Measurements from ENCODE around the gene ANKRD29.
"Not testable (repeated sequence)": the region's sequence is repeated elsewhere in the genome, so short reads cannot be mapped to it uniquely, and the experiment has no call there.

ANKRD29 gene

GRCh38 chr18:23578891-23579653 is 83.6 kb downstream of the ANKRD29 start:
- DNase-seq = no peak

GRCh38 chr18:23578067-23578701 is 84.5 kb downstream of the ANKRD29 start:
- no peak for DNase-seq

GRCh38 chr18:23577521-23577920 is 85.2 kb downstream of the ANKRD29 start:
- DNase-seq = not testable (repeated sequence)

- no peak for DNase-seq
These were observed 87.4 kb downstream of the ANKRD29 start for GRCh38 chr18:23575309-23575651.

- DNase-seq = no peak
These were observed 88.0 kb downstream of the ANKRD29 start for GRCh38 chr18:23574611-23575308.

GRCh38 chr18:23573626-23574431 is 88.9 kb downstream of the ANKRD29 start:
- peak; percentile 49 to 62 for DNase-seq

GRCh38 chr18:23573020-23573419 is 89.7 kb downstream of the ANKRD29 start:
- DNase-seq = no peak

GRCh38 chr18:23572570-23572969 is 90.1 kb downstream of the ANKRD29 start:
- no peak for DNase-seq

GRCh38 chr18:23572012-23572411 is 90.7 kb downstream of the ANKRD29 start:
- no peak for DNase-seq

- peak in 1 of 2 donors; percentile 38 for DNase-seq
These were observed 91.7 kb downstream of the ANKRD29 start for GRCh38 chr18:23570912-23571504.

GRCh38 chr18:23569299-23570063 is 93.2 kb downstream of the ANKRD29 start:
- DNase-seq = no peak

GRCh38 chr18:23568281-23569138 is 94.2 kb downstream of the ANKRD29 start:
- no peak for DNase-seq

- no peak for DNase-seq
These were observed 95.0 kb downstream of the ANKRD29 start for GRCh38 chr18:23567671-23568070.

- DNase-seq = no peak
These were observed 96.7 kb downstream of the ANKRD29 start for GRCh38 chr18:23565916-23566547.

- peak in 1 of 2 donors; percentile 46 for DNase-seq
These were observed 99.2 kb downstream of the ANKRD29 start for GRCh38 chr18:23563377-23564043.

GRCh38 chr18:23560186-23560585 is 102.5 kb downstream of the ANKRD29 start:
- DNase-seq = no peak

GRCh38 chr18:23557511-23557910 is 105.2 kb downstream of the ANKRD29 start:
- DNase-seq = not testable (repeated sequence)

- no peak for DNase-seq
These were observed 106.4 kb downstream of the ANKRD29 start for GRCh38 chr18:23556145-23556780.

- no peak for DNase-seq
These were observed 108.8 kb downstream of the ANKRD29 start for GRCh38 chr18:23553887-23554286.
